Posterior cingulate gyrus (tissue), 11 donors: ENCODE measurements around the gene A3GALT2.

Experiments
- DNase-seq, 10 donors: peaks; one replicate each; pipeline versions ENCODE4 v3.0.0 to v3.0.0-alpha.2; 2020 to 2021; ENCODE audit warnings: mixed read lengths in 3 of 10
- intact Hi-C: fragments of 100-400 bp; cut with DNase I; formaldehyde crosslinking; loops from one replicate; pipeline ENCODE4 v1.15.1; 2023

Gene A3GALT2

DNA sequence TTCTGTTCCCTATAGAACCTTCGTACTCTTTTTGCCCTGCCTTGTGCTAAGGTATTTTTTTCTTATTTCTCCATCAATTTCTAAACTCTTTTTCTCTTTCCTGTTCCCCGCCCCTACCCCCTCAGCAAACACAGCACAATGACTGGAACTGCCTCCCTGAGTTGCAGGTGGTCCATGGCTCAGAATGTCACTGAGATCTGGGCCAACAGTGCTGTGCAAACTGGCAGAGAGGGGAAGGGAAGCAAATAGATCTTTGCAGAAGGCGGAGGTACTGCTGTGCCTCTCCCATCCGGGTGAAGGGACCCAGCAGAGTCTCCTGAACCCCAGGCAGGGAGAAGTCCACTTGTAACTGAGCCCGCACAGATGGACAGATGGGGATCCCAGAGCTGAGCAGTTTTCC, 32.6 kb upstream of the A3GALT2 start:
- DNase-seq, result no peak
- intact Hi-C loops, result no loop called here

DNA sequence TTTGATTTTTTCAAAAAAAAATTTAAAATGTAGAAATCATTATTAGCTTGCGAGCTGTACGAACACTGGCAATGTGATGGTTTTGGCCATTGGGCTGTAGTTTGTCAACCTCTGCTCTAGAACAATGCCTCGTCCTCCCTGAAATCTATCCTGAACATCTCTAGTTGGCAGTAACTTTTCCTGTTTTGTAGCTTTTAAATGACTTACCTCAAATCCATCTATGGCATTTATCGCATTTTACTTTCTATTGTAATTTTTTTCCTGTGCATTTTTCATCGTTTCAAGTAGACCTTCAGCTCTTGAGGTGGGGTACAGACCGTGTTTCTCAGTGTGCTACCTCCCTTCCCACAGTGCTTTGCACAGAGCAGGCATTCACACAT, 30.4 kb upstream of the A3GALT2 start:
- DNase-seq, result no peak
- intact Hi-C loops, result no loop called here

DNA sequence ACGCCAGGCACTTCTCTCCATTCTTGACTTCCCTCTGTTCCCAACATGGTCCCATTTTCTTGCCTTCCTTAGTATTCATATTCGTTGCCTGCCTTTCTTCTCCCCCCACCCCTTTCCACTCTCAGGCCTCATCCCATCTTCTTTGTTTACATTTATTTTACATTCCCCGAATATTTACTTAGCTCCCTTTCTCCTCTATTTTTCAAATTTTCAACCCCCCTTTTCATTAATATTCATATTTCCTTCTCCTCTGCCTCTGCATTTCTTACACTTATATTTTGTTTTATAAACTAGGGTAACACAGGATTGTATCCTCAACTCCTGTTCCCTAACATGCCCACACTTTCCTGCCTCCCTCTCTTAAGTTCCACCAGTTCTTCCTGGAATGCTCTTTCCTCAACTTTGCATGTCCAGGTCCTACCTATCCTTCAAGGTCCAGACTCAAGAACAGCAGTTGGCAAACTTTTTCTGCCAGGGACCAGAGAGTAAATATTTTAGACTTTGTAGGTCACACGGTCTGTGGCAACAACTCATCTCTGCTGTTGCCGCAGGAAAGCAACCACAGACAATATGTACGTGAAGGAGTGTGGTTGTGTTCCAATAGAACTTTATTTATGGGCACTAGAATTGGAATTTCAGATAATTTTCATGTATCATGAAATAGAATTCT, 29.8 kb upstream of the A3GALT2 start:
- intact Hi-C loops, result no loop called here

DNA sequence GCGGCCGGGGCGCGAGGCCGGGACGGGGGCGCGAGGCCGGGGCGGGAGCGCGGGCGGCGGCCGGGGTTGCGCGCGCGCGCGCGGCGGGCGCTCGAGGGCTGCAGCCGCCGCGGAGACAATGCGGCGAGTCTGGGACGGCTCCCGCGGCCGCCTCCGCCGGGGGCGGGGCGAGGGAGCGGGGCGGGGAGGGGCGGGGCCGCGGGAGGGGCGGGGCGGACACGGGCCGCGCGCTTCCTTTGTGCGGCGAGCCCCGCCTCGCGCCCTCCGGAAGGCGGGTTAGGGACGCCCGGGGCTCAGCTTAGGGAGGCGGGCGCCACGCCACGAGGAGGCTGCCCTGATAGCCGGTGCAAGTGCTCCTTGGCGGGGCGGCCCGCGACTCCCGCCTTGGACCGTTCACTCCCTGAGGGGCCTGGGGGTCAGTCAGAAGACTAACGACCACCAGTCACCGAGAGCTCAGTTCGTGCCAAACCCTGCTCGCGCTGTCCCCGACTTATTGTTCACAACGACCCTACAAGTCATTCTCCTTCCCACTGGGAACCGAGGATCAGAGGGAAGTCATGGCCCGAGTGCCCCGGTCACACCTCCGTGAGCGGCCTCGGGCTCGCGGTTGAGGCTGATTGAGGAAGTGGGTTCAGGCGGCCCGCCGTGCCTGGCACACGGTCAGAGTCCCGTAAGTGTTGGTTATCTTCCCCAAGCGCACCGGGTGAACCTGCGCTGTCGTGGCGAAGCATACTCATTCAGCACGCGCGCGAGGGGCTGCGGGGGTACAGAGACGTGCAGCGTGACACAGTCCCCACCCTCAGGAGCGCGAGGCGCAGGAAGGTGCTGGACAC, 29.1 kb upstream of the A3GALT2 start:
- intact Hi-C loops, result loop anchor here (2.0 kb wide), 1 partner anchor 15 kb away; no protein-coding TSS in a partner anchor

More for the DNA sequence above, 29.8 kb upstream of the A3GALT2 start:
- DNase-seq, result no peak

DNA sequence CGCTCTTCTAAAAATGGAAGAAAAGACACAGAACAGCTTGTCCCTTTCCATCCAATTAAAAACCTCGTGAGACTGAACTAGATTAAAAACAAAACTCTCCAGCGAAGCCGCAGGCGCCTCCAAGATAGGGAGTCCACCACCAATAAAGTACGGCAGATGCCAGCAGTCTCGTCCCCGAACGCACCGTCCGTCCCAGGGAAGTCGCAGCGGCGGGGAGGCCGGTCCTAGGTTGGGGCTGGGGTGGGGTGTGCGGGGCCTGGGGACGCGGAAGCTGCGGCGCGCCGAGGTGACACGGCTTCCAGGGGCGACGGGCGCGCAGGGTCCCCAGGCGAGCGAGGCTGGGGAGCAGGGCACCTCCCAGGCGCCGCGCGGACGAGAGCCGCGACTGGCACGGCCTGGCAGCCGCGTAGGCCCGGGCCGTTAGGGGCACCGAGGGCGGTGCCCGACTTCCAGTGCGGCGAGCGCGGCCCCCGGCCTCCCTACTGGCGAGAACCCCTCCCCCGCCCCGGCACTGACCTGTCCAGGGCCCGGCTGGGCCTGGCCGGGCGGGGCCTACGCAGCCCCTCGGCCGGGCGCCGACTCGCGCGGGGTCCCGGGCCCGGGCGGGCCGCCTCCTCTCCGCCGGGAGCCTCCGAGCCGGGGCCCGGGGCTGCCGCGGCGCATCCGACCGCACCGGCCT, 28.3 kb upstream of the A3GALT2 start:
- DNase-seq, result peak in 6 of 10 donors; percentile 39 to 92 (median 71)

More for the DNA sequence above, 29.1 kb upstream of the A3GALT2 start:
- DNase-seq, result peak; percentile 66 to 98 (median 78)

DNA sequence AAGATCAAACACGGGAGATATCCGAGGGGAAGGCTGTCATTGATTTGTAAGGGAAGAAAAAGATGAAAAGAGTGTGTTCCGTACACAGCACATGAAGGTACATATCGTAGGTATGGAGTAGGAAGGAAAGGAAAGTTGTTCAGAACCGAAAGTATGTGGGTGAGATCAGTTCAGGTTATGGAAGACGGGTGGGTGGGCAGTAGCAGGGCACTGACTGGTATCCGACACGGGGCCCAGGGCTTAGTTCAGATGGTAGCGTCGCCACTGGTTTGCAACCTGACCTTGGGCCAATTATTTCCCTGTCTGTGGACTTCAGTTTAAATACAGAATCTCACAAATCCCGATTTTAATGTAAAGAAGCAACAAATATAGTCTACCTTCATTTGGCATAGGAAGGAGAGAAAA, 27.8 kb upstream of the A3GALT2 start:
- peak in 1 of 10 donors; percentile 62 for DNase-seq
- intact Hi-C loops, result loop anchor here (2.0 kb wide), 1 partner anchor 16 kb away; no protein-coding TSS in a partner anchor

More for the DNA sequence above, 28.3 kb upstream of the A3GALT2 start:
- intact Hi-C loops, result loop anchor here (2.0 kb wide), 1 partner anchor 16 kb away; no protein-coding TSS in a partner anchor

DNA sequence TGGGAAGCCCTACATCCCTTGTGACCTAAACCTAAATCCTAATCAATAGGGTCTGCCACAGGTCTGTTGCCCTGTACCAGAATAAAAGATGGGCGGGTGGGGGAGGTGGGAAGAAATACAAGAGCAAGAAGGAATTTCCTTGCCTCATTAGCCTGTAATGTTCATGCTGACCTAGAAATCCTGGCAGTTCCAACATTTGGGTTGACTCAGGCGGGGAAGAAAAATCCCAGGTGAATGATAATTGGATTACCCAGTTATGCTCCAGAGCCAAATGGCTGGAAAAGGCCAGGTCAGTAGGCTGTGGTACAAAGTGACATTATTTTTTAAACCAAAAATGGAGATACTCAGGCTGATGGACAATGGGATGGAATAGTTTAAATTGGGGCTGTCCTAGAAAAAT, 27.3 kb upstream of the A3GALT2 start:
- intact Hi-C loops, result loop anchor here (2.0 kb wide), 1 partner anchor 17 kb away; no protein-coding TSS in a partner anchor
- DNase-seq, result no peak

DNA sequence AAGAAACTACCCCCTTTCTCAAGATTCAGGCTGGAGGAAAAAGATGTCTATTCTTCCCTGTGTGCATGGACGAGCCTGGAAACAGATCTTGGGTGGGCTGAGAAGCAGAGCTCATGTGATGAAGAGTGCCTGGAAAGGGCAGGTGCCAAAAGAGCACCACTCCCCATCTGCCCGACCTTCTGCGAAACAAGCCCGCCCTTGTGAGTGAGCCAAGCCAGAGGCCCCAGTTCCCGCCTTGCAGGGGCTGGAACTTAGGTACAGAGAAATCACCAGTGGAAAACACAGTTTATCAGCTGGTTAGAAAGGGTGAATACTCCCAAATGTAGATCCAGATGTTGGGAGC, 26.7 kb upstream of the A3GALT2 start:
- intact Hi-C loops, result no loop called here
- DNase-seq, result no peak

DNA sequence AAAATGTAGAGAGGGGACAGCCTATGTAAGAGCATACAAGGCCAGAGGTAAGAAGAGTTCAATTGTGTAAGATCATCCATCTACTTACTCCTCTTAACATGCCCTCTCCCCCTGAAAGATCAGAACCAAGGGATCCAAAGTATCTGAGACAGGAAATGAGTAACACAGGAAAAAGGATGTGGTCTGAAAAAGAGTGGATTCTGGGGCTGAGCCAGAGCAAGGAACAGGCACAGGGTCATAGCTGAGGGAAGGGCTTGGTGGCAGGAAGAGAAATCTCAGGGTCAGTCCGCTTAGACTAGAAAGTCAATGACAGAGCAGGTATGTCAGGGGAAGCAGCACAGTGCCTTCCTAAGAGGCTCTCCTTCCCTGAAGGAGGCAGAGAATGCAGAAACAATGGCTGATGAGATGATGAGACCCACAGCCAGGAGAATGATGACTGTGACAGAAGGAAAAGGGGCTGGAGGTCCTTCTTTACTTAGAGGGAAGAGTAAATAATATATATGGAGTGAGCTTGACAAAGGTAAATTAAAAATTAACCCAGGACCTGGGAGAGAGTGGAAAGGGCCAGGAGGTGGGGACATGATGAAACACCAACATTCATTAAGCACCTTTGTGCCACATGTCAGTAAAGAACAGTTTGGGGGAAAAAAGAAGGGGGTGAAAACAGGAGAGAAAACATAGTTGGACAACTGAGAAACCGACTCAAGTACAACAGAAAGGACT, 26.2 kb upstream of the A3GALT2 start:
- no peak for DNase-seq
- intact Hi-C loops, result no loop called here

DNA sequence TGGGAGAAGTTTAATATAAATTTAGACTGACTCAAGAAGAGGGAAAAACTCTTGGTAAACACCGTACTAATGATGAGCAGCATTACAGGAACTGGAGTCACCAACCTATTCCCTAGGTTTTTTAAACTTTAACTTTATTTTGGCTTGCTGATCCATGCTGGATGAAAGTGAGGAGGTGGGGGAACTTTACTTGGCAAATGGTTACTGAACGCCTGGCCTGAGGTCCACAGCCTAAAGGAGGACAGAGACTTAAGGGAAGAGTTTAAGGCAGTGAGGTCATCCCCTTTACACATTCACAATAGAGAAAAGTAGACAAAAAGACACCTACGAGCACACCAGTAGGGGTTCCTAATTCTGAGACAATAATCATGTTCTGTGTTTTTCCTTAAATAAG, 25.6 kb upstream of the A3GALT2 start:
- no peak for DNase-seq
- intact Hi-C loops, result no loop called here

DNA sequence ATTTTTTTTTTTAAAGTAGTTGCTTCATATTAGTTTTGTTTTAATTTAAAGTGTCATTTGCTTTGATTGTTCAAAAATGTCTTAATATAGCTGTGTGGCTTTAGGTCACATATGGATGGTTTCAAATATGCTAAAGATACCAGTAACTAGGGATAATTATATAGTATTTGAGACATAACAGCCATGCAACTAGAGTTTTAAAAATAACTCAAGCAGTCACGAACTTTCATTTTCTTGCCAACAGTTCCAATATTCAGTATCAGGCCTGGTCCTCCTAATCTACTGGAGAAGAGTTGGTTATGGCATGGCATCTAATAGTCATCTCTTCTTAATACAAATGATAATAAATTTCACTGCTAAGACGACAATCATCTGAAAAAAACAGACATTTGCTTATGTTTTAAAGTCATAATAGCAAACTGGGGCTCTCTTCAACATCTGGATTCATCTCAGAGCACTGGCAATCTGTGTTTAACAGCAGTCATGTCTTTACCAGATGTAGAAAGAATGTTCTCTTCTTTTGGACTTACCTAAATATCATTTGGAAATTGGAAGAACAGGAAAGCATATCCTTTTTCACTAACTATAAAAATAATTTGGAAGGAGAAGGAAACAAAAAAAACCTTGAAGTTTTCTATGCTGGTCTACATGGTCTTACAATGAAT, 24.1 kb upstream of the A3GALT2 start:
- DNase-seq, result no peak
- intact Hi-C loops, result no loop called here

DNA sequence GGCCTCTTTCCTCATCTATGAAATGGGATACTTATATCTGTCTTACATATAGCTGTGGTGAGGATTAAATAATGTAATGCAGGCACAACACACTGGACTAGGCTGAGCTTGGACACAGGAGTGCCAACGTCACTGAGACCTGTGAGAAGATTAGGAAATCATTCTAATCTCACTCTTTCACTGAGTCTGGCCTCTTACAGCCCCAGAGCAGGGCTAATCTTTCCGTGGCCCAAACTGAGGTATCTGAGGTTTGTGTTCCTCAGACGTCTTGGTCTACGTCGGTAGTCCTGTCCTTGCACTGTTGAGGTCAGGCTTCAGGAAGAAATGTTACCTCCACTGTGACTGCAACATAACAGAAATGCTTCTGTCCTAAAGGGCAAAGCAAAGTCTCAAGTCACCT, 22.6 kb upstream of the A3GALT2 start:
- DNase-seq, result no peak
- intact Hi-C loops, result no loop called here

DNA sequence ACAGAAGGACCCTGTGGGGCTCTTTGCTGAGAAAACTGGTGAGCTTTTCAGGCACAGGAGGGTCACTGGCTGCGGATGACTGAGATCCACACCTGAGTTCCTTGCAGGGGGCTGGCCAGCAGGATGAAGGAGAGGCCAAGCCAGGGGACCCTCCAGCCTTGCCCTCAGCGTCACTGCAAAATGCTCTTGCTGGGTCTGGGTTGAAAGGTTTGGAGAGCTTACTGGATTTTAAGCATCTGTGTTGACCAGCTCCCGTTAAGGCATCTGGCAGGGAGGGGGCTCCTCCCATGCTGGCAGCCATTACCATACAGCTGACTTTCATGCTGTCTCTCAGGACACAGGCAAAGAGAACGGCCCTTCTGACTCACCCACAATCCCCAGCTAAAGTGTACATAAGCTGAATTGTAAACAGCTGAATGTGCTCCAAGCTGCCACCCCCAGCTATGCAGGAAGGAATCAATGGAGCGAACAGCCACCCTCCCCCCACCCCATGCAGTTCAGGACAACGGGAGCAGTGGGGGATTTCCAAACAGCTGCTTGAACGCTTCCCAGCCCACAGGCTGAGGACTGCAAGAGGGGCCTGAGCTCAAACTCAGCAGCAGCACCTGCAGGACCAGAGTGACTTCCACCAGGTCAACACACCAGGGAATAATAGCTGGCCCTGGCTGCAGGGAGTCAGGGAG, 21.3 kb upstream of the A3GALT2 start:
- DNase-seq, result peak in 9 of 10 donors; percentile 42 to 94 (median 64)
- intact Hi-C loops, result no loop called here

DNA sequence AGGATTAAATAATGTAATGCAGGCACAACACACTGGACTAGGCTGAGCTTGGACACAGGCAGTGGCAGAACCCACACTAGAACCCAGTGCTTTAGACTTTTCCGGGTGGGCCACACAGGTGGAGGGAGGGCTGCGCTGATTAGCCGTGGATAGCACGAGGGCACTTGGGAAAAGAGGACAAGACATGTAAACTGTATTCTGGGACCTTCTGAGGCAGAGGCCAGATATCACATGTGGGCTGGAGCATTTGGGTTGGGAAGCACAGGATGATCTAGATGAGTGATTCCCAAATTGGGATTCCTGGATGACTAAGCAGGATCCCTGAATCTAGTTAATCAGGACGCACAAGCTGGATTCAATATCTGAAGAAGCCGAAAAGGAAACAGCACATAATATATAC, 20.3 kb upstream of the A3GALT2 start:
- DNase-seq, result peak in 1 of 10 donors; percentile 79
- intact Hi-C loops, result no loop called here

DNA sequence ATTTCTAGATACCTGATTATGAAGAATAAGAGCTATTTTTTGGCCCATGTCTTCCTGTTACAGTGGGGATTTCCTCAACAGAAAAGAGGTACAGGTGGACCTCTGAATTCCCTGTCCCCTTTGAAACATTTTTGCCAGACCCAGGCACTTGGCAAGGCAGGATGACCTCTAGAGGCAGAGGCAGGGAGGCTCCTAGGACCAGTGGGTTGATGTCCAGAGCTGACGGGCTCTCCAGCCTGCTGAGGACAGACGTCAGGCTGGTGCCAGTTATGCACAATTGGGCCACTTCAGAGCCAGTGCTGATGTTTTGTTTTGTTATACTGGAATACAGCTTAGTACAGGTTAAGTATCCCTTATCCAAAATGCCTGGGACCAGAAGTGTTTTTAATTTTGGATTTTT, 18.5 kb upstream of the A3GALT2 start:
- DNase-seq, result peak in 2 of 10 donors; percentile 56 to 89
- intact Hi-C loops, result no loop called here

DNA sequence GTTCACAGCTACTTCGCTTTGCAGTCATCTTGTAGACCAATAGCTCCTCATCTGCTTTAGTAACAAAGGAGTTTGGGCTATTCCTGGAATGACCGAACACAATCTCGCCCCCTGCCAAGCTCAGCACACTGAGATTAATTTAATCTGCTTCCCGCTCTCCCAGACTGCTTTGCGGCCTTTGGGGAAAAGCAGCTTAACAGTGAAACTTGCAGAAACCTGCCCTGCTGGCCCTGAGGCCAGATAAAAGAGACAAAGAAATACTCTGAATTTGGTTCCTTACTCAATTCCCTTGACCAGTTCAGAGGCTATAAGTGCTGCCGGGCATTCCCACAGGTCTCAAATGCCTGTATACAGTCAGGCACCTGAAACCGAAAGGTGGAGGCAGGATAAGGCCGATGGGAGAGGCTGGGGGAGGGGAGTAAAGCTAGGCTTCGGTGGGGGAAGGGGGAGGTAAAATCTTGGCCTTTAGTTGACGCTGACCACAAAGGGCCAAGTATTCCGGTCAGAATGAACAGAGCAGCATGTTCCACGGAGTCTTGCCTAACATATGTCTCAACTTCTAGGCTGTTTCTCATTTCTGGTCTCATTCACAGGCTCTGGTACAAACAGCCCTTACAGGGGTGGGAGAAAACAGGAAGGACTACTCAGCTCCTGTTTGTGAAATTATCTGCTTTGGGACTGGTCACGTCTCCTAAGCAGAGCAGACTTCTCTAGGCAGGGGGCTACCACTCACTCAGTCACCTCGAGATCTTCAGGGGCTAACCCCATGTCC, 17.7 kb upstream of the A3GALT2 start:
- DNase-seq, result peak in 1 of 10 donors; percentile 72
- intact Hi-C loops, result no loop called here

DNA sequence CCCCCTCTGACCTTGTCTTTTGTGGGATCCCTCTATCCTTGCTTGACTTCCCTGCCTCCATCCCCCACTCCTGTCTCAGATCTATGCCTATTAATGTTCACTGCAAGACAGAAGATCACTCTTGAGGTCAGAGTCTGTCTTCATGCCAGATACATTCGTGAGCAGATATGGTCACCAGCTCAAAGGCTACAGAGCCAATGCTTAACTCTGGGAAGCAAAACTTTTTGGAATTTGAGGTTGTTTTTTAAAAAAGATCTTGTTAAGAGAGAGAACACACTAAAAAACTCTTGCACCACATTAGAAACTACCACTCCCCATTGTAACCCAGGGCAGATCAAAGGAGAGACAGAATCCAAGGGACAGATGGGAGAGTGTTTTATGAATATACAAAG, 17.1 kb upstream of the A3GALT2 start:
- no peak for DNase-seq
- intact Hi-C loops, result no loop called here

DNA sequence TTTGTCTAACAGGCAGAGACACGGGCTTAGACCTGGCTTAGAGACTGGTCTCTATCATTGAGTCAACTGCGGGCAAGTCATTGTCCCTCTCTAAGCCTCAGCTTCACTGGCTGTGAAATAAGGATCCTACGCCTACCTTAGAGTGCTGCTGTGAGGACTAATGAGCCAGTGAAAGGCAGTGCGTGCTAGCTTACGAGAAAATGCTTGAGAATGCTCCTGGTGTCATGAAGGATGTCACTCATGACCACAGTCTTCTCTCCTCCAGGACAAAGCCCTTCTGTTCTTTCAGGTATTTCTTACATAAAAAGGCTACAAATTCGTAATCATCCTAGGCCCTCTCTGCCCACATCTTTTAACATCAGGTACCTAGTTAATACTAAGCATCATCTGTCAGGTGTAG, 16.5 kb upstream of the A3GALT2 start:
- intact Hi-C loops, result no loop called here
- DNase-seq, result no peak

DNA sequence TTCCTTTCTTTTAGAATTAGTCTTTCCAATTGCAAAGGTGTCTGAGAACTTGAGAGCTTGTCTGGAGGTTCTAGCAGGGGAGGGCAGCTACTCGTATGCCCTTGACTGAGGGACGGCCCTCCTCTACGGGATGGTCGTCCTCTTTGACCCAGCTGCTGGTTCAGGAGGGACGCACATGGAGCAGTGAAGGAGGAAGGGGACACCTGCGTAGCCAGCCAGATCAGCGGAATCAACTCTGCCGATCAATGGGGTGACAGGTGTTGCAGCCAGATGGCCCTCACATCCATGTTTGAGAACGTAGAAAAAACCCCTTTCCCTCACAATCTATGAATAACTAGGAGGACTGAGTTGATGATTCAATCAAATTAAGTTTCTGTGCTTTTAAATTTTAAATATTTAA, 15.7 kb upstream of the A3GALT2 start:
- no peak for DNase-seq

More for the DNA sequence above, 15.7 kb upstream of the A3GALT2 start:
- intact Hi-C loops, result no loop called here
